ENCODE measurements around the gene VWDE.

GRCh38 chr7:12377406-12377805, 26.3 kb downstream of the VWDE start:
- TF ChIP-seq CBX3 (IDR thresholded peaks at IDR 0.05; ENCODE audit: low read depth) (no peak), ATF3 (IDR thresholded peaks at IDR 0.05) (no peak), EZH2 (IDR thresholded peaks at IDR 0.05) (no peak), CTCF (IDR thresholded peaks at IDR 0.05 in 2 of 3, conservative IDR thresholded peaks at IDR 0.05 in 1 of 3; ENCODE audit: borderline replicate concordance in 1 of 3, insufficient read depth in 1 of 3, low read depth in 2 of 3, low read length in 2 of 3) (no peak), POLR2AphosphoS5 (IDR thresholded peaks at IDR 0.05; ENCODE audit: low read depth, low read length) (no peak), FOSL1 (IDR thresholded peaks at IDR 0.05; ENCODE audit: low read depth) (no peak), ZNF274 (IDR thresholded peaks at IDR 0.05; ENCODE audit: low read depth, low read length) (no peak)
